Thymus (tissue), 11 donors: ENCODE results near the gene CDH23. TPM values are rescaled to one million over a fixed set of nuclear protein-coding genes. Genes with fewer than 3 reads are reported as not detected.

Source experiments
- DNase-seq, 9 donors: peaks; one replicate each; pipeline ENCODE4 v3.0.0-alpha.2; 2013; ENCODE audit warnings: low spot score in 9 of 9, low read depth in 6 of 9, missing footprints in 1 of 9
- H3K27ac ChIP-seq, 2 donors: one replicate each; pipeline ENCODE4 v1.5.1; 2013; ENCODE audit warnings: control low read depth in 1 of 2, low read depth in 1 of 2, low read length in 1 of 2, mild to moderate bottlenecking in 1 of 2, moderate library complexity in 1 of 2
- H3K27me3 ChIP-seq, 2 donors: one replicate each; pipeline ENCODE4 v1.5.1; 2013; ENCODE audit warnings: low read length in 1 of 2; ENCODE audit not compliant: control insufficient read depth in 2 of 2, insufficient read depth in 1 of 2
- H3K36me3 ChIP-seq, 2 donors: one replicate each; pipeline ENCODE4 v1.5.1; 2013; ENCODE audit warnings: low read length in 1 of 2, mild to moderate bottlenecking in 1 of 2, moderate library complexity in 1 of 2; ENCODE audit not compliant: control insufficient read depth in 2 of 2, insufficient read depth in 2 of 2
- H3K4me1 ChIP-seq, 2 donors: one replicate each; pipeline ENCODE4 v1.5.1; 2013; ENCODE audit warnings: low read length in 2 of 2; ENCODE audit not compliant: control insufficient read depth in 2 of 2, insufficient read depth in 2 of 2
- H3K4me3 ChIP-seq, 2 donors: one replicate each; pipeline ENCODE4 v1.5.1; 2013; ENCODE audit warnings: low read length in 2 of 2, control low read depth in 1 of 2, mild to moderate bottlenecking in 1 of 2
- H3K9me3 ChIP-seq, 2 donors: one replicate each; pipeline ENCODE4 v1.5.1; 2013; ENCODE audit warnings: low read length in 1 of 2, mild to moderate bottlenecking in 1 of 2; ENCODE audit not compliant: control insufficient read depth in 2 of 2, insufficient read depth in 1 of 2
- WGBS: extraction: QIAGEN DNeasy Blood & Tissue Kit; methylation state at CpG from one replicate; pipeline ENCODE4 v1.1.7; 2013; 5-methylcytosine and 5-hydroxymethylcytosine counted together
- polyA plus RNA-seq: library from polyadenylated mRNA; stranded (reverse); fragments of 200-250 nt; gene quantifications from one replicate; pipeline ENCODE4 v1.2.3, GENCODE V29; 2013
- total RNA-seq: library from RNA; stranded (reverse); fragments of 120-200 nt; gene quantifications from one replicate; pipeline ENCODE4 v1.2.4, GENCODE V29; 2013
- donor health status: healthy.

Gene CDH23
- total and polyA plus RNA-seq, 2 donors = 9.1 TPM

- peak overlapping the region; percentile 94 to 98 for H3K27ac ChIP-seq
- H3K27me3 ChIP-seq = no peaks in the 10 kb centered on the region
- WGBS = 28% methylated on average over 12 of the region's 12 CpGs
- no peaks in the 10 kb centered on the region for H3K9me3 ChIP-seq
- no peak overlapping the region for H3K4me3 ChIP-seq
- H3K4me1 ChIP-seq = peaks cover 31 to 67% of the 10 kb centered on the region in 2 donors
- H3K36me3 ChIP-seq = peaks cover 0 to 3% of the 10 kb centered on the region in 2 donors
- peak in 2 of 9 donors; percentile 40 to 64 for DNase-seq
Observed at GRCh38 chr10:71727105-71727737, 330.5 kb downstream of the CDH23 start.

GRCh38 chr10:71727738-71728737 lies 331.3 kb downstream of the CDH23 start:
- Histone ChIP-seq H3K36me3 (peaks cover 0 to 3% of the 10 kb centered on the region in 2 donors), H3K4me3 (no peak overlapping the region), H3K27me3 (no peaks in the 10 kb centered on the region), H3K4me1 (peaks cover 31 to 67% of the 10 kb centered on the region in 2 donors), H3K27ac (peak overlapping the region; percentile 94 to 98), H3K9me3 (no peaks in the 10 kb centered on the region)
- 49% methylated on average over 8 of the region's 8 CpGs for WGBS
- peak in 7 of 9 donors; percentile 55 to 91 (median 74) for DNase-seq

GRCh38 chr10:71729161-71729636 lies 332.5 kb downstream of the CDH23 start:
- peaks cover 0 to 3% of the 10 kb centered on the region in 2 donors for H3K36me3 ChIP-seq
- no peaks in the 10 kb centered on the region for H3K9me3 ChIP-seq
- peaks cover 31 to 58% of the 10 kb centered on the region in 2 donors for H3K4me1 ChIP-seq
- 47% methylated on average over 10 of the region's 10 CpGs for WGBS
- DNase-seq = no peak
- H3K4me3 ChIP-seq = no peak overlapping the region
- H3K27ac ChIP-seq = peak overlapping the region; percentile 6 to 98
- no peaks in the 10 kb centered on the region for H3K27me3 ChIP-seq

GRCh38 chr10:71731791-71732190 lies 335.1 kb downstream of the CDH23 start:
- H3K9me3 ChIP-seq = no peaks in the 10 kb centered on the region
- H3K4me1 ChIP-seq = peaks cover 50 to 65% of the 10 kb centered on the region in 2 donors
- no peak for DNase-seq
- H3K4me3 ChIP-seq = no peak overlapping the region
- 98% methylated on average over 12 of the region's 12 CpGs for WGBS
- no peaks in the 10 kb centered on the region for H3K27me3 ChIP-seq
- H3K27ac ChIP-seq = no peak overlapping the region
- peaks cover 0 to 3% of the 10 kb centered on the region in 2 donors for H3K36me3 ChIP-seq

- Histone ChIP-seq H3K27ac (peak overlapping the region; percentile 96 to 97), H3K4me3 (no peak overlapping the region), H3K4me1 (peaks cover 31 to 64% of the 10 kb centered on the region in 2 donors), H3K27me3 (no peaks in the 10 kb centered on the region), H3K36me3 (peaks cover 0 to 3% of the 10 kb centered on the region in 2 donors), H3K9me3 (no peaks in the 10 kb centered on the region)
- no peak for DNase-seq
- 94% methylated on average over 5 of the region's 5 CpGs for WGBS
Observed at GRCh38 chr10:71734797-71735196, 338.1 kb downstream of the CDH23 start.

GRCh38 chr10:71735709-71736569 lies 339.2 kb downstream of the CDH23 start:
- peak in 5 of 9 donors; percentile 67 to 89 (median 70) for DNase-seq
- Histone ChIP-seq H3K4me3 (peak overlapping the region in 1 of 2 donors; percentile 6), H3K27ac (peak overlapping the region; percentile 96 to 97), H3K9me3 (no peaks in the 10 kb centered on the region), H3K4me1 (peaks cover 35 to 66% of the 10 kb centered on the region in 2 donors), H3K36me3 (peaks cover 0 to 3% of the 10 kb centered on the region in 2 donors), H3K27me3 (no peaks in the 10 kb centered on the region)
- WGBS = 34% methylated on average over 16 of the region's 16 CpGs

- Histone ChIP-seq H3K9me3 (no peaks in the 10 kb centered on the region), H3K36me3 (peaks cover 0 to 3% of the 10 kb centered on the region in 2 donors), H3K4me3 (no peak overlapping the region), H3K4me1 (peaks cover 42 to 70% of the 10 kb centered on the region in 2 donors), H3K27me3 (no peaks in the 10 kb centered on the region), H3K27ac (peak overlapping the region; percentile 96 to 97)
- peak in 1 of 9 donors; percentile 31 for DNase-seq
- 71% methylated on average over 2 of the region's 2 CpGs for whole genome bisulfite sequencing
Observed at GRCh38 chr10:71736570-71736952, 339.8 kb downstream of the CDH23 start.

- no peak overlapping the region for H3K4me3 ChIP-seq
- peak overlapping the region; percentile 96 to 97 for H3K27ac ChIP-seq
- WGBS = 64% methylated on average over 12 of the region's 12 CpGs
- peaks cover 0 to 3% of the 10 kb centered on the region in 2 donors for H3K9me3 ChIP-seq
- H3K4me1 ChIP-seq = peaks cover 42 to 76% of the 10 kb centered on the region in 2 donors
- H3K36me3 ChIP-seq = no peaks in the 10 kb centered on the region
- DNase-seq = no peak
- no peaks in the 10 kb centered on the region for H3K27me3 ChIP-seq
Observed at GRCh38 chr10:71737001-71737833, 340.5 kb downstream of the CDH23 start.
